GM19438 (cell line): ENCODE results near the gene CT47C1.

Experiments used
- ATAC-seq: cut with Tn5 transposase; IDR thresholded peaks from one replicate; pipeline ENCODE4 v1.9.1; 2021; ENCODE audit warnings: low read depth; ENCODE audit not compliant: unreplicated experiment

CT47C1 gene

GRCh38 chrX:119073200-119073905 lies 560 bp downstream of the CT47C1 start:
- ATAC-seq = no peak

GRCh38 chrX:119073911-119074310 lies 1.1 kb downstream of the CT47C1 start:
- ATAC-seq = no peak

- no peak for ATAC-seq
These were observed 2.7 kb downstream of the CT47C1 start for GRCh38 chrX:119075270-119076025.

DNA sequence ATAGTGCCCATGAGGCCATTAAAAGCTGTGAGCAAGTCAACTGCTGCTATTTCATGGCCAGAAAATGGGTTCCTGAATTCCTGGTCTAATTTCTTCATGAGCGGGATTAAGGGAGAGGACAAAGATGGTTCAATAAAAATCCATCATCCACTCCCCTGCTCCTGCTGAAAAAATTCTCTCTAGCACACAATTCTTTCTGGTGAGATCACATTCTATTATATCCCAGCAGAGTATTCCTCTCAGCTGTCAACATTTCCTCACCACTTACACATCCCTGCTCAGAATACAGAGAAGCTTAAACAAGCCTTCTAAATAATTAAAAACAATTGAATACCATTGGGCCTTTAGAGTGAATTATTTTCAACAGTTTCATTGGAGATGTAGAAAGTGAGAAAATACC lies 9.5 kb downstream of the CT47C1 start:
- no peak for ATAC-seq

- ATAC-seq = no peak
These were observed 12.0 kb downstream of the CT47C1 start for GRCh38 chrX:119084766-119085165.

DNA sequence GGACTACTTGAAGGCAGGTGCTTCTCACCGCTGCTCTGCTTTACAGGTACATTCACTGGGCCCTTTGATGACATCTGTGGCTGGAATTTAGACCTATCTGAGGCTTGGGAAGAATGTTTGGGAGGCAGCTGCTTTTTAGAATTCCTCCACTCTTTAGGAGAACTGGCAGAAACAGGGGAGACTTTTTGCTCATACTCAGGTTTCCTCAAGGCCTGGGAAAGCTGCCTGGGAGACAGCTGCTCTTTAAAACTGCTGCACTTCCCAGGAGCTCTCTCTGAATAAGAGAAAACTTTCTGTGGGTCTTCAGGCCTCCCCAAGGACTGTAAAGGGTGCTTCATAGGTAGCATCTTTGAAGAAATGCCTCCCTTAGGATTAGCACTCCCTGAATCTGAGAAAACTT lies 14.3 kb downstream of the CT47C1 start:
- no peak for ATAC-seq

GRCh38 chrX:119089619-119090018 lies 16.8 kb downstream of the CT47C1 start:
- ATAC-seq = no peak

GRCh38 chrX:119090627-119091026 lies 17.8 kb downstream of the CT47C1 start:
- ATAC-seq = no peak

DNA sequence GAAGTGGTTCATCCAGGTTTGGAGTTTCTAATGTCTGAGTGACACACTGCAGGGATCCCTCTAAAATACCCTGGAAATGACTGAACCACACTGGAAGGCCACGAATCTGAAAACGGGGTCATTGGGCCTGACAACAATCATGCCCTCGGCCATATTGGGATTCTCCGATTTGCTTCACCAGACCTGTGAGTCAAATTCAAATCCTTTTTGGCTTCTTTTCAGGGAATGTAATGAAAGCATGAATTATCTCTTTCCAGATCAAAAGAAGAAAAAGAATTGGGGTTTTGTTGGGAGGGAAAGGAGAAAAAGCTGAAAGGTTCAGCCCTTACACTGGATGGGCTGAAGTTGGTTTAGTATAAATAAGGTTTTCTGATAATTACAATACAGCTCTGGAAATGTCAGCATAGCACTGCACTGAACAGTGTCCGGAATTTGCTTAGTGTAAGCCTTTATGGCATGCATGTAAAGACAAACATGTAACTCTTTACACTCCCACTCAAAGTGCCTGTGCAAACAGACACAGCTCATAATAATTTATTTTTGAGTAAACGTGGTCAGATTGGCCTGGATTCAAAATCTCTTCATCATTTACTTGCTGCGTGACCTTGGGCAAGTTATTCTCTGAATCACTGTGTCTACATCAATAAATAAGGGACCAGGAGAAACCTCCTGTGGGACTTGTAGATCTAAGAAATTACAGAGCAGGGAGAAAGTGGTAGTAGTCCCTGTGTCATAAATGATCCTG lies 21.4 kb downstream of the CT47C1 start:
- ATAC-seq = no peak

DNA sequence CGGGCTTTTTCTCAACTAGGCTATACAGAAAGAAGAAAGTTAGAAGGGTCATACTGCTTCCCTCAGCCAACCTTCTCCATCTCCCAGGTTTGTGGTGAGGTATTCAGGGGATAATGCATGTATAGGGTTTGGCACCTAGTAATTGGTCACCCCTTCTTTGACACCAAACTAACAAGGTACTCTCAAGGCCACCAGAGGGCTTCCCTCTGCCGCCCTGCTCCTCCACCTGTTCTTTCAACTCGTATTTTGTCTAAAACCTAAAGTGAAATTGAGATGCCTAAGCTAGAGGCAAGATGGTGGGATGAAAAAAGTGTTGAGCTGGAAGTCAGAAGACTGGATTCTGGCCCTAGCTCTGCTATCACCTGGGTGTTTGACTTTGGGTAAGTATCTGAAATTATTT lies 22.0 kb downstream of the CT47C1 start:
- ATAC-seq = no peak

GRCh38 chrX:119095936-119096335 lies 23.1 kb downstream of the CT47C1 start:
- no peak for ATAC-seq

DNA sequence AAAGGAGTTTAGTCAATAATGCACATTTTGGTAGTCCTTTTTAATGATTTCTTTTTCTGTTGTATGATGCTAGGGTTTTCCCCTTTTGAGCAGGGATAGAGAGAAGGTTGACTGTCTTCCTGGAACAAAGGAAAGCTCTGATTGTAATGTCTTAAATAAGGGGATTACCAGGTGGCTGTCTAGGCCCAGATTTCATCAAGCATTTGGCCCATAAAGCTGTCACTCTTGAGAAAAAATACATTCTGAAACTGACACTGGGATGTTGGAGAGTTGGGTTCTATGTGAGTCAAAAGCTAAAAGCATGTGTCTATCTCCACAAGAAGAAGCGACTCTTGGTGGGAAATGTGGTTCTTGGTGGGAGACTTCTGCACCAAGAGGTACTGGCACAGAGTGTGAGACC lies 28.4 kb downstream of the CT47C1 start:
- no peak for ATAC-seq

- ATAC-seq = no peak
These were observed 33.0 kb downstream of the CT47C1 start for GRCh38 chrX:119105826-119106225.

DNA sequence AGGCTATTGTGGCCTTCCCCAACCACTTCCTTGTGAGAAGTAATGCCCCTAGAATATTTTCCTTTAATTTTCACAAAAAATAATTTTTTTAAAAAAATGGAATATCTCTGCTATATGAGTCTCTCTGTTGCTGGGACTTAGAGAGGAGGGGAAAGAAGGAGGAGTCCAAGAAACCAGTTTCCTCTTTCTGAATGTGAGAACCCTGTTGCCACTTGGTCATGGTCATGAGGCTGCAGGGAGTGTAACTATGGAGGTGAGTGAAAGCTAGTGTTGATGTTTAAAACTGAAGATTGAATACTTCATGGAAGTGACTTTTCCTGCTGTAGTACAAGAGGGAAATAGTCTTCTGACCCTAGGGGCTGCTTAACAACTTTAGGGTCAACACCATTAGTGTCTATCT lies 34.4 kb downstream of the CT47C1 start:
- ATAC-seq = no peak

DNA sequence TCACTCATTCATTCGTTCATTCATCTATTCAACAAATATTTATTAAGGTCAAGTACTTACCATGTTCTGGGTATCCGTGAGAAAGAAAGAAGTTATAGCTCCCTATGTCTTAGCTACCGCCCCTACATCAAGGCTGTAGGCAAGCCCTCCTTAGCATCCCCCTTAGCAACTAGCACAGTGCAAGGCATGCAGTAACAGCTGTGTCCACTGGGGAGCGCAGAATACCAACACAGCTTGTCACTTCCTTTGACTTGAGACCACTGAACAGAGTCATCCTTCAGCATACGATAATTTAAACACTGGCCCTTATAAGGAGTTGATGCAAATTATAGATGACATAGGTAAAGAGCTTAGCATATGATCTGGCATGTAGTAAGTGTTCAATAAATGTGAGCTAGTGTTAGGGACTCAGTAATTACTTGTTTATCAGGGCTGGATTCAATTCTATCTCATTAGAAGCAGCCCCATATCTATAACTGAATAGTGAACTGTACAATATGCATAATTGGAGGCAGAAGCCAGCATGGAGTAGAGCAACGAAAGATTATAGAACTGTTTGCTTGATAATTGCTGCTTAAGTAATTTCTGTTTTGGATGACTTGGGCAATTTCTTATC lies 46.1 kb downstream of the CT47C1 start:
- ATAC-seq = peak; percentile 94

DNA sequence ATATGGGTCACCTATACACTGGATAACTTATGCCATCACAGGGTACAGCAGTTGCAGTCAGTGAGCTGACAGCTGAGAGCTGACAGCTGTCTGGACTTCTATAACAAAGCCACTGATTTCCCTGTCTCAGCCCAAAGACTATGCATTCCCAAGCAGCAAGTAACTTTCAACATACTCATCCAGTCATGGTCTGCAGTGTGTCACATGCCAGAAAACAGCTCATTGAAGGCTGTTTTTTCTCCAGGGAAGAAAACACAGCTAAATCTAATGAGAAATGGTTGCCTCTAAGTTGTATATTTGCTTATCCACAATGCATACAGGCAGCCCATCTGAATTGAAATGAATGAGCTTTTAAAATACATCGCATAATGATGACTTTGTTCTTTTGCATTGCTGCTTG lies 48.5 kb downstream of the CT47C1 start:
- no peak for ATAC-seq
